B cell (primary cell): Measurements from ENCODE around the gene NTM.

ENCODE experiments used
- EZH2 ChIP-seq: IDR thresholded peaks from 2 replicates; pipeline ENCODE4 v1.6.1; 2012; ENCODE audit warnings: borderline replicate concordance, low read depth, mild to moderate bottlenecking, moderate library complexity, low read length; ENCODE audit not compliant: insufficient read depth, poor library complexity, severe bottlenecking
- TF ChIP-seq, protein P1 (sequence below): fragments of 200-600 bp; IDR thresholded peaks from one replicate; pipeline ENCODE4 v1.8.0; 2022; ENCODE audit warnings: antibody characterized with exemption, mild to moderate bottlenecking

GRCh38 chr11:132260636-132261035, 890.2 kb downstream of the NTM start:
- TF ChIP-seq, protein P1, sequence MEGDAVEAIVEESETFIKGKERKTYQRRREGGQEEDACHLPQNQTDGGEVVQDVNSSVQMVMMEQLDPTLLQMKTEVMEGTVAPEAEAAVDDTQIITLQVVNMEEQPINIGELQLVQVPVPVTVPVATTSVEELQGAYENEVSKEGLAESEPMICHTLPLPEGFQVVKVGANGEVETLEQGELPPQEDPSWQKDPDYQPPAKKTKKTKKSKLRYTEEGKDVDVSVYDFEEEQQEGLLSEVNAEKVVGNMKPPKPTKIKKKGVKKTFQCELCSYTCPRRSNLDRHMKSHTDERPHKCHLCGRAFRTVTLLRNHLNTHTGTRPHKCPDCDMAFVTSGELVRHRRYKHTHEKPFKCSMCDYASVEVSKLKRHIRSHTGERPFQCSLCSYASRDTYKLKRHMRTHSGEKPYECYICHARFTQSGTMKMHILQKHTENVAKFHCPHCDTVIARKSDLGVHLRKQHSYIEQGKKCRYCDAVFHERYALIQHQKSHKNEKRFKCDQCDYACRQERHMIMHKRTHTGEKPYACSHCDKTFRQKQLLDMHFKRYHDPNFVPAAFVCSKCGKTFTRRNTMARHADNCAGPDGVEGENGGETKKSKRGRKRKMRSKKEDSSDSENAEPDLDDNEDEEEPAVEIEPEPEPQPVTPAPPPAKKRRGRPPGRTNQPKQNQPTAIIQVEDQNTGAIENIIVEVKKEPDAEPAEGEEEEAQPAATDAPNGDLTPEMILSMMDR = no peak
- no peak for TF ChIP-seq EZH2
